SH-SY5Y (cell line): Measurements from ENCODE around the gene ISLR2.

ENCODE experiments used
- GATA2 ChIP-seq: IDR thresholded peaks from 2 replicates; pipeline ENCODE4 v1.6.1; 2011; ENCODE audit warnings: mild to moderate bottlenecking, low read depth, low read length
- GATA3 ChIP-seq: IDR thresholded peaks from 2 replicates; pipeline ENCODE4 v1.6.1; 2011; ENCODE audit warnings: low read depth, mild to moderate bottlenecking, low read length, moderate library complexity

- TF ChIP-seq GATA2: peak; percentile 60; the same call in 1 of the 2 replicates
- peak; percentile 66 for TF ChIP-seq GATA3
These were observed 29.4 kb downstream of the ISLR2 start for GRCh38 chr15:74159773-74160172.
